D341Med (cell line): ENCODE results near the gene STARD10.

Source experiments
- DNase-seq: peaks from one replicate; pipeline ENCODE4 v3.0.0; 2012; ENCODE audit warnings: low spot score

Gene STARD10

GRCh38 chr11:72705442-72706365, 88.1 kb downstream of the STARD10 start:
- DNase-seq = no peak

GRCh38 chr11:72704783-72705265, 89.0 kb downstream of the STARD10 start:
- no peak for DNase-seq
